HG03097 (cell line): ENCODE data around the gene LSAMP.

Experiments used
- ATAC-seq: cut with Tn5 transposase; IDR thresholded peaks from one replicate; pipeline ENCODE4 v1.9.1; 2021; ENCODE audit not compliant: unreplicated experiment, low FRiP score

LSAMP gene

GRCh38 chr3:115986555-115987207 lies 458.6 kb downstream of the LSAMP start:
- no peak for ATAC-seq

- ATAC-seq, result no peak
Observed at GRCh38 chr3:115982629-115983028, 462.7 kb downstream of the LSAMP start.

GRCh38 chr3:115982108-115982507 lies 463.2 kb downstream of the LSAMP start:
- ATAC-seq, result no peak

- no peak for ATAC-seq
Observed at GRCh38 chr3:115980709-115981108, 464.6 kb downstream of the LSAMP start.

GRCh38 chr3:115977866-115978265 lies 467.4 kb downstream of the LSAMP start:
- ATAC-seq, result no peak

GRCh38 chr3:115975796-115976195 lies 469.5 kb downstream of the LSAMP start:
- ATAC-seq, result no peak

- ATAC-seq, result no peak
Observed at GRCh38 chr3:115975353-115975752, 469.9 kb downstream of the LSAMP start.

GRCh38 chr3:115974940-115975339 lies 470.3 kb downstream of the LSAMP start:
- no peak for ATAC-seq

- no peak for ATAC-seq
Observed at GRCh38 chr3:115968871-115969270, 476.4 kb downstream of the LSAMP start.

- no peak for ATAC-seq
Observed at GRCh38 chr3:115961380-115961779, 483.9 kb downstream of the LSAMP start.

GRCh38 chr3:115960799-115961198 lies 484.5 kb downstream of the LSAMP start:
- no peak for ATAC-seq

- ATAC-seq, result no peak
Observed at GRCh38 chr3:115958526-115958925, 486.8 kb downstream of the LSAMP start.

- no peak for ATAC-seq
Observed at GRCh38 chr3:115947325-115947724, 498.0 kb downstream of the LSAMP start.

GRCh38 chr3:115943579-115943978 lies 501.7 kb downstream of the LSAMP start:
- ATAC-seq, result no peak

- no peak for ATAC-seq
Observed at GRCh38 chr3:115937054-115937453, 508.2 kb downstream of the LSAMP start.

- no peak for ATAC-seq
Observed at GRCh38 chr3:115932807-115933206, 512.5 kb downstream of the LSAMP start.

GRCh38 chr3:115931581-115931980 lies 513.7 kb downstream of the LSAMP start:
- ATAC-seq, result no peak

- no peak for ATAC-seq
Observed at GRCh38 chr3:115930922-115931321, 514.4 kb downstream of the LSAMP start.

GRCh38 chr3:115930168-115930567 lies 515.1 kb downstream of the LSAMP start:
- ATAC-seq, result no peak

GRCh38 chr3:115928376-115928775 lies 516.9 kb downstream of the LSAMP start:
- ATAC-seq, result no peak

GRCh38 chr3:115927197-115927596 lies 518.1 kb downstream of the LSAMP start:
- ATAC-seq, result no peak

- no peak for ATAC-seq
Observed at GRCh38 chr3:115922681-115923347, 522.5 kb downstream of the LSAMP start.
